Measurements from ENCODE around the gene MOV10L1.

DNA sequence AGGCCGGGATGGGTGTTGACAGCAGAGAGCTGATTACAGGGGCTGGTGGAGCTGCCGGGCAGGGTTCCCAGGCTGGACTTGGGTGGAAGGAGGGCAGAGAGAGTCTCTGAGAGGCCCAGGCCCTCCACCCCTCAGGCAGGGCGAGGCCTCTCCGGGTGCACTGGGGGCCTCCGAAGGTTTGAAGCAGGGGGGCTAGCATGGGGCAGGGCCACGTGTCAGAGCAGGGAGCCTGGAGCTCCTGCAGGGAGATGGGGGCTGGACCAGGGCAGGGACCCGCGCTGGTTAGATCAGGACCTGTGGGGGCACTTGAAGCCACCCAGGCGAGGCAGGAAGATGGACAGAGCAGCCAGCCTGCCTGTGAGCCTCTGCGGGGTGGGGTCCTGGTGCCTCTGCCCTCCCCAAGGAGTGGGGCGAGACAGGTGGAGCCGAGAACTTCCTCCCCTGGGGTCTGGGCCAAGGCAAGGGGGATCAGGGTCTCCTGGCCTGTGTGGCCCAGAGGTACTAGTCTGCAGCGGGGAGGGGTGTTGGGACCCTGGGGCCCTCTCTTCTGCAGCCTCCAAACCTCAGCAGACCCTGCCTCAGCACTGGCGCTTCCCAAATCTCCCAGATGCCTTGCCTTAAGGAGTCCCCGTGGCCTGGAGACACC lies 81.6 kb downstream of the MOV10L1 start:
- TF ChIP-seq, protein P1, sequence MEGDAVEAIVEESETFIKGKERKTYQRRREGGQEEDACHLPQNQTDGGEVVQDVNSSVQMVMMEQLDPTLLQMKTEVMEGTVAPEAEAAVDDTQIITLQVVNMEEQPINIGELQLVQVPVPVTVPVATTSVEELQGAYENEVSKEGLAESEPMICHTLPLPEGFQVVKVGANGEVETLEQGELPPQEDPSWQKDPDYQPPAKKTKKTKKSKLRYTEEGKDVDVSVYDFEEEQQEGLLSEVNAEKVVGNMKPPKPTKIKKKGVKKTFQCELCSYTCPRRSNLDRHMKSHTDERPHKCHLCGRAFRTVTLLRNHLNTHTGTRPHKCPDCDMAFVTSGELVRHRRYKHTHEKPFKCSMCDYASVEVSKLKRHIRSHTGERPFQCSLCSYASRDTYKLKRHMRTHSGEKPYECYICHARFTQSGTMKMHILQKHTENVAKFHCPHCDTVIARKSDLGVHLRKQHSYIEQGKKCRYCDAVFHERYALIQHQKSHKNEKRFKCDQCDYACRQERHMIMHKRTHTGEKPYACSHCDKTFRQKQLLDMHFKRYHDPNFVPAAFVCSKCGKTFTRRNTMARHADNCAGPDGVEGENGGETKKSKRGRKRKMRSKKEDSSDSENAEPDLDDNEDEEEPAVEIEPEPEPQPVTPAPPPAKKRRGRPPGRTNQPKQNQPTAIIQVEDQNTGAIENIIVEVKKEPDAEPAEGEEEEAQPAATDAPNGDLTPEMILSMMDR (IDR thresholded peaks at IDR 0.05 in 8 of 11, conservative IDR thresholded peaks at IDR 0.05 in 3 of 11), result no peak
- TF ChIP-seq POLR2AphosphoS5 (IDR thresholded peaks at IDR 0.05), result no peak
- no peak for TF ChIP-seq POLR2A (IDR thresholded peaks at IDR 0.05)

All from spleen (tissue), 7 donors.